Trophoblast cell (in vitro differentiated cells and primary cell): ENCODE results near the gene KLHL3.

Experiments used
- DNase-seq, 2 donors: peaks; one replicate each; pipeline ENCODE4 v3.0.0-alpha.2; 2016
- H2AFZ ChIP-seq: 2 replicates; pipeline ENCODE4 v1.6.1; 2013; ENCODE audit warnings: low read length, moderate library complexity, mild to moderate bottlenecking; ENCODE audit not compliant: insufficient read depth, poor library complexity
- H2AK5ac ChIP-seq: 2 replicates; pipeline ENCODE4 v1.6.1; 2013; ENCODE audit warnings: mild to moderate bottlenecking, low read length
- H2BK120ac ChIP-seq: 2 replicates; pipeline ENCODE4 v1.6.1; 2013; ENCODE audit warnings: low read length, mild to moderate bottlenecking, moderate library complexity; ENCODE audit not compliant: insufficient read depth, poor library complexity
- H2BK12ac ChIP-seq: 2 replicates; pipeline ENCODE4 v1.6.1; 2013; ENCODE audit warnings: mild to moderate bottlenecking, low read length, moderate library complexity
- H2BK5ac ChIP-seq: 2 replicates; pipeline ENCODE4 v1.6.1; 2013; ENCODE audit warnings: low read length, low read depth, moderate library complexity, mild to moderate bottlenecking; ENCODE audit not compliant: poor library complexity
- H3K14ac ChIP-seq: 2 replicates; pipeline ENCODE4 v1.6.1; 2013; ENCODE audit warnings: mild to moderate bottlenecking, low read length
- H3K18ac ChIP-seq: 2 replicates; pipeline ENCODE4 v1.6.1; 2013; ENCODE audit warnings: mild to moderate bottlenecking, low read length
- H3K23ac ChIP-seq: 2 replicates; pipeline ENCODE4 v1.6.1; 2013; ENCODE audit warnings: low read length
- H3K27ac ChIP-seq: 2 replicates; pipeline ENCODE4 v1.5.1; 2013; ENCODE audit warnings: low read depth, mild to moderate bottlenecking, inconsistent platforms, low read length, moderate library complexity
- H3K27me3 ChIP-seq: 2 replicates; pipeline ENCODE4 v1.6.1; 2013; ENCODE audit warnings: inconsistent platforms, mild to moderate bottlenecking, low read length, moderate library complexity; ENCODE audit not compliant: insufficient read depth
- H3K36me3 ChIP-seq, 2 experiments: 1 replicate in 1 of 2; 2 replicates in 1 of 2; pipeline ENCODE4 v1.6.1; 2013; ENCODE audit warnings: low read length in 2 of 2, mild to moderate bottlenecking in 2 of 2, moderate library complexity in 1 of 2; ENCODE audit not compliant: insufficient read depth in 2 of 2, control insufficient read depth in 1 of 2
- H3K4ac ChIP-seq: 2 replicates; pipeline ENCODE4 v1.6.1; 2013; ENCODE audit warnings: low read depth, mild to moderate bottlenecking, low read length, moderate library complexity
- H3K4me1 ChIP-seq, 2 experiments: 1 replicate in 1 of 2; 2 replicates in 1 of 2; pipeline ENCODE4 v1.6.1; 2013; ENCODE audit warnings: low read length in 2 of 2, mild to moderate bottlenecking in 2 of 2, moderate library complexity in 1 of 2; ENCODE audit not compliant: insufficient read depth in 2 of 2, control insufficient read depth in 1 of 2
- H3K4me2 ChIP-seq: 2 replicates; pipeline ENCODE4 v1.6.1; 2013; ENCODE audit warnings: inconsistent platforms, mild to moderate bottlenecking, low read length, moderate library complexity
- H3K4me3 ChIP-seq: 2 replicates; pipeline ENCODE4 v1.5.1; 2013; ENCODE audit warnings: mild to moderate bottlenecking, low read depth, low read length, inconsistent platforms
- H3K79me1 ChIP-seq: one replicate; pipeline ENCODE4 v1.6.1; 2013; ENCODE audit warnings: low read length
- H3K79me2 ChIP-seq: 2 replicates; pipeline ENCODE4 v1.6.1; 2013; ENCODE audit warnings: low read length, mild to moderate bottlenecking; ENCODE audit not compliant: control insufficient read depth, insufficient read depth, poor library complexity
- H3K9ac ChIP-seq: 2 replicates; pipeline ENCODE4 v1.6.1; 2013; ENCODE audit warnings: mild to moderate bottlenecking, low read length
- H3K9me3 ChIP-seq: 2 replicates; pipeline ENCODE4 v1.6.1; 2013; ENCODE audit warnings: low read depth, mild to moderate bottlenecking, control low read depth, inconsistent platforms, low read length; ENCODE audit not compliant: insufficient read depth
- H4K12ac ChIP-seq: 2 replicates; pipeline ENCODE4 v1.6.1; 2013; ENCODE audit warnings: low read depth, mild to moderate bottlenecking, low read length, moderate library complexity
- H4K8ac ChIP-seq: 2 replicates; pipeline ENCODE4 v1.6.1; 2013; ENCODE audit warnings: low read depth, mild to moderate bottlenecking, low read length, moderate library complexity
- H4K91ac ChIP-seq: one replicate; pipeline ENCODE4 v1.6.1; 2013; ENCODE audit warnings: low read depth, mild to moderate bottlenecking, low read length, moderate library complexity
- WGBS: extraction: QIAGEN DNeasy Blood & Tissue Kit; methylation state at CpG from one replicate; pipeline ENCODE4 v1.1.7; 2013; ENCODE audit warnings: missing lambda C conversion rate; ENCODE audit not compliant: insufficient read length, insufficient coverage; ENCODE audit errors: extremely low coverage; 5-methylcytosine and 5-hydroxymethylcytosine counted together

The KLHL3 gene

DNA sequence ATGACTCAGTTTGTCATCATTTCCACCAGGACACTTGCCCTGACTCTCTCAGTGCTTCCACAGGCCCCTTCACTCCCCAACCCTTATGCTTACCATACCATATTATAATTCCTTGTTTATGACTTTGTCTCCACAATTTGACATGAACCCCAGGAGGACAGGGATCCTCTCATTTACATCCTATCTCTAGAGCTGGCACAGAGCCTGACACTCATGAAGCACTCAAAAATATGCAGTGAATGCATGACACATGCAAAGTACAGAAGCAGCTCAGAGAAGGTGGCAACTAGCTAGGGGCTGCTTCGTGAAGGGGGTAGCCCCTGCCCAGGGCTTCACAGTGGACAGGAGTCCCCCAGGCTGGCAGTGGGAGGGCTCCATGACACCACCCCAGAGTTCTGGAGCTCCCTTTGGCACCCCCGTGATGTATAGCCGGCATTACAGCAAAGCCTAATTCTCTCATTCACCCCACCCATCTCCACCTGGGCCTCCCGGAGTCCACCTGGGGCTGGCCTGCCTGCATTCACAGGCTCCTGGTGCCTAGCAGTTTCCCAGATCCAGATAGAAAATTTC lies 124.8 kb downstream of the KLHL3 start:
- Histone ChIP-seq H3K4me1 (peaks cover 0 to 2% of the 10 kb centered on the region in 2 experiments), H4K12ac (no peak overlapping the region), H3K79me1 (no peaks in the 10 kb centered on the region), H2BK12ac (no peak overlapping the region), H3K4me3 (no peak overlapping the region), H3K36me3 (no peaks in the 10 kb centered on the region), H3K27ac (no peak overlapping the region), H2AFZ (no peak overlapping the region), H2AK5ac (no peak overlapping the region), H4K8ac (no peak overlapping the region), H3K23ac (no peak overlapping the region), H3K18ac (no peak overlapping the region), H3K14ac (no peak overlapping the region), H4K91ac (no peak overlapping the region), H3K9ac (no peak overlapping the region), H2BK120ac (no peak overlapping the region), H3K79me2 (no peaks in the 10 kb centered on the region), H2BK5ac (no peak overlapping the region), H3K9me3 (no peaks in the 10 kb centered on the region), H3K4me2 (no peak overlapping the region), H3K27me3 (no peaks in the 10 kb centered on the region), H3K4ac (no peak overlapping the region)
- DNase-seq = no peak
- no CpG with 5 or more reads among the region's 4 CpGs for WGBS

GRCh38 chr5:137610598-137610997 lies 125.3 kb downstream of the KLHL3 start:
- no peak overlapping the region for H3K14ac ChIP-seq
- H3K23ac ChIP-seq = no peak overlapping the region
- H2AK5ac ChIP-seq = no peak overlapping the region
- H2BK5ac ChIP-seq = no peak overlapping the region
- H3K36me3 ChIP-seq = no peaks in the 10 kb centered on the region
- no peaks in the 10 kb centered on the region for H3K27me3 ChIP-seq
- H2BK120ac ChIP-seq = no peak overlapping the region
- no peak overlapping the region for H3K27ac ChIP-seq
- no peak overlapping the region for H3K18ac ChIP-seq
- no peak overlapping the region for H3K4me3 ChIP-seq
- H4K8ac ChIP-seq = no peak overlapping the region
- no peak overlapping the region for H4K12ac ChIP-seq
- H2BK12ac ChIP-seq = no peak overlapping the region
- no peak overlapping the region for H3K9ac ChIP-seq
- H3K4ac ChIP-seq = no peak overlapping the region
- H2AFZ ChIP-seq = no peak overlapping the region
- no peak overlapping the region for H3K4me2 ChIP-seq
- H3K9me3 ChIP-seq = no peaks in the 10 kb centered on the region
- no peaks in the 10 kb centered on the region for H3K79me2 ChIP-seq
- no peaks in the 10 kb centered on the region for H3K4me1 ChIP-seq
- no peak overlapping the region for H4K91ac ChIP-seq
- no CpG with 5 or more reads among the region's 4 CpGs for WGBS
- DNase-seq = no peak
- no peaks in the 10 kb centered on the region for H3K79me1 ChIP-seq

GRCh38 chr5:137609127-137609526 lies 126.8 kb downstream of the KLHL3 start:
- no peak overlapping the region for H4K91ac ChIP-seq
- no peak overlapping the region for H3K18ac ChIP-seq
- WGBS = no CpG with 5 or more reads among the region's 2 CpGs

GRCh38 chr5:137607771-137608170 lies 128.1 kb downstream of the KLHL3 start:
- Histone ChIP-seq H2AK5ac (no peak overlapping the region), H4K8ac (no peak overlapping the region), H3K36me3 (no peaks in the 10 kb centered on the region), H3K27ac (no peak overlapping the region), H3K27me3 (no peaks in the 10 kb centered on the region), H3K14ac (no peak overlapping the region), H3K4ac (no peak overlapping the region), H2BK5ac (no peak overlapping the region), H3K9ac (no peak overlapping the region), H3K9me3 (no peaks in the 10 kb centered on the region), H3K4me2 (no peak overlapping the region), H3K4me3 (no peak overlapping the region), H2BK12ac (no peak overlapping the region), H2BK120ac (no peak overlapping the region), H3K4me1 (no peaks in the 10 kb centered on the region), H3K79me1 (no peaks in the 10 kb centered on the region), H4K91ac (no peak overlapping the region), H2AFZ (no peak overlapping the region), H3K18ac (no peak overlapping the region), H3K23ac (no peak overlapping the region), H4K12ac (no peak overlapping the region), H3K79me2 (no peaks in the 10 kb centered on the region)
- no CpG with 5 or more reads among the region's 5 CpGs for WGBS
- DNase-seq = no peak

More at GRCh38 chr5:137609127-137609526, 126.8 kb downstream of the KLHL3 start:
- Histone ChIP-seq H3K27ac (no peak overlapping the region), H3K27me3 (no peaks in the 10 kb centered on the region), H3K4me3 (no peak overlapping the region), H3K4ac (no peak overlapping the region), H3K4me1 (no peaks in the 10 kb centered on the region), H2BK5ac (no peak overlapping the region), H3K9me3 (no peaks in the 10 kb centered on the region), H3K23ac (peak overlapping the region; percentile 33), H3K9ac (no peak overlapping the region), H3K4me2 (no peak overlapping the region), H2BK12ac (no peak overlapping the region), H4K12ac (no peak overlapping the region), H2AK5ac (no peak overlapping the region), H3K79me2 (no peaks in the 10 kb centered on the region), H2BK120ac (no peak overlapping the region), H3K79me1 (no peaks in the 10 kb centered on the region), H2AFZ (no peak overlapping the region), H3K14ac (no peak overlapping the region), H4K8ac (no peak overlapping the region), H3K36me3 (no peaks in the 10 kb centered on the region)
- no peak for DNase-seq
